GM23248 (cell line): ENCODE data around the gene MRPL18. TPM values are rescaled to one million over a fixed set of nuclear protein-coding genes. Genes with fewer than 3 reads are reported as not detected.

Source experiments
- DNase-seq: peaks from one replicate; pipeline ENCODE4 v3.0.0-alpha.2; 2015
- H2AFZ ChIP-seq: fragments of 200-600 bp; sonication (generic); 2 replicates; pipeline ENCODE4 v1.6.1; 2016; ENCODE audit warnings: antibody characterized with exemption
- H3F3A ChIP-seq: fragments of 200-600 bp; sonication (generic); 2 replicates; pipeline ENCODE4 v1.6.1; 2016; ENCODE audit warnings: mild to moderate bottlenecking, antibody characterized with exemption, mixed run types; ENCODE audit not compliant: insufficient read depth
- H3K27ac ChIP-seq: fragments of 200-600 bp; sonication (generic); 2 replicates; pipeline ENCODE4 v1.5.1; 2016; ENCODE audit warnings: mild to moderate bottlenecking
- H3K27me3 ChIP-seq: fragments of 200-600 bp; sonication (generic); replicated peaks from 2 replicates; pipeline ENCODE4 v1.6.1; 2016; ENCODE audit warnings: mild to moderate bottlenecking; ENCODE audit not compliant: insufficient read depth
- H3K36me3 ChIP-seq: fragments of 200-600 bp; sonication (generic); 2 replicates; pipeline ENCODE4 v1.6.1; 2016; ENCODE audit warnings: low read depth, mild to moderate bottlenecking
- H3K4me1 ChIP-seq: fragments of 200-600 bp; sonication (generic); 2 replicates; pipeline ENCODE4 v1.6.1; 2016; ENCODE audit warnings: mild to moderate bottlenecking; ENCODE audit not compliant: insufficient read depth
- H3K4me2 ChIP-seq: fragments of 200-600 bp; sonication (generic); one replicate; pipeline ENCODE4 v1.6.1; 2016; ENCODE audit warnings: mild to moderate bottlenecking; ENCODE audit not compliant: unreplicated experiment
- H3K4me3 ChIP-seq: fragments of 200-600 bp; sonication (generic); 2 replicates; pipeline ENCODE4 v1.5.1; 2016; ENCODE audit warnings: mild to moderate bottlenecking
- H3K79me2 ChIP-seq: fragments of 200-600 bp; sonication (generic); 2 replicates; pipeline ENCODE4 v1.6.1; 2016; ENCODE audit warnings: mild to moderate bottlenecking; ENCODE audit not compliant: insufficient read depth
- H3K9ac ChIP-seq: fragments of 200-600 bp; sonication (generic); 2 replicates; pipeline ENCODE4 v1.6.1; 2016; ENCODE audit warnings: mild to moderate bottlenecking
- H3K9me2 ChIP-seq: fragments of 200-600 bp; sonication (generic); 2 replicates; pipeline ENCODE4 v1.6.1; 2016; ENCODE audit warnings: mixed run types, mild to moderate bottlenecking, moderate library complexity; ENCODE audit not compliant: insufficient read depth
- H3K9me3 ChIP-seq: fragments of 200-600 bp; sonication (generic); one replicate; pipeline ENCODE4 v1.6.1; 2017; ENCODE audit warnings: low read depth
- H4K20me1 ChIP-seq: fragments of 200-600 bp; sonication (generic); 2 replicates; pipeline ENCODE4 v1.6.0; 2016; ENCODE audit not compliant: insufficient read depth
- EZH2 ChIP-seq: fragments of 200-600 bp; sonication (generic); IDR thresholded peaks from 2 replicates; pipeline ENCODE4 v1.6.1; 2018; ENCODE audit warnings: antibody characterized with exemption, mild to moderate bottlenecking; ENCODE audit not compliant: insufficient read depth, poor library complexity, severe bottlenecking
- EZH2phosphoT487 ChIP-seq: fragments of 200-600 bp; sonication (generic); IDR thresholded peaks from 2 replicates; pipeline ENCODE4 v1.6.1; 2018; ENCODE audit warnings: antibody characterized with exemption, moderate library complexity, mild to moderate bottlenecking, low read depth; ENCODE audit not compliant: insufficient read depth
- WGBS, 2 experiments: methylation state at CpG; one replicate each; pipeline ENCODE4 v1.1.6; 2015 to 2017; ENCODE audit warnings: low lambda C conversion rate in 2 of 2, low coverage in 1 of 2; ENCODE audit errors: missing lambda C conversion rate in 2 of 2; 5-methylcytosine and 5-hydroxymethylcytosine counted together
- in situ Hi-C: fragments of 300-500 bp; cut with MboI; formaldehyde crosslinking; loops from 2 replicates; pipeline ENCODE4 v1.15.0; 2020
- polyA plus RNA-seq: library from polyadenylated mRNA; unstranded; fragments of >200 nt; fragmentation: Nextera tagmentation; extraction: Ambion mirVana; gene quantifications from 2 replicates; pipeline ENCODE4 v1.2.1, GENCODE V29; 2016
- total RNA-seq: library from RNA; depleted of rRNA; stranded (reverse); fragments of >200 nt; shearing (Covaris generic); gene quantifications from 2 replicates; pipeline ENCODE4 v1.2.3, GENCODE V29; 2014

The MRPL18 gene
- total and polyA plus RNA-seq, 2 experiments from 2014 or later = 91.3 to 110 TPM

- no peak overlapping the region for H3K9ac ChIP-seq
- in situ Hi-C loops = no loop called here
- H2AFZ ChIP-seq = no peak overlapping the region
- peaks cover 51% of the 10 kb centered on the region for H3K79me2 ChIP-seq
- H3K27me3 ChIP-seq = no peaks in the 10 kb centered on the region
- H3K36me3 ChIP-seq = peaks cover 51% of the 10 kb centered on the region
- no peaks in the 10 kb centered on the region for H3K9me3 ChIP-seq
- no peak overlapping the region for H3K27ac ChIP-seq
- peaks cover 79% of the 10 kb centered on the region for H3F3A ChIP-seq
- H3K4me3 ChIP-seq = no peak overlapping the region
- no peaks in the 10 kb centered on the region for H3K9me2 ChIP-seq
- peaks cover 27% of the 10 kb centered on the region for H3K4me1 ChIP-seq
- TF ChIP-seq EZH2phosphoT487 (no peak), EZH2 (no peak)
- DNase-seq = no peak
- WGBS, 2 experiments = 82 to 85% methylated on average over 4 of the region's 4 CpGs
- H3K4me2 ChIP-seq = no peak overlapping the region
- H4K20me1 ChIP-seq = no peaks in the 10 kb centered on the region
Measured at GRCh38 chr6:159756508-159756907, 33.8 kb upstream of the MRPL18 start.

GRCh38 chr6:159758031-159759001, 32.0 kb upstream of the MRPL18 start:
- no peak overlapping the region for H3K9ac ChIP-seq
- peaks cover 35% of the 10 kb centered on the region for H3K36me3 ChIP-seq
- no peak overlapping the region for H3K4me3 ChIP-seq
- H3F3A ChIP-seq = peaks cover 71% of the 10 kb centered on the region
- peaks cover 33% of the 10 kb centered on the region for H3K79me2 ChIP-seq
- no peaks in the 10 kb centered on the region for H3K9me2 ChIP-seq
- 84 to 87% methylated on average over 7 of the region's 7 CpGs for WGBS, 2 experiments
- TF ChIP-seq EZH2phosphoT487 (no peak), EZH2 (no peak)
- in situ Hi-C loops = no loop called here
- no peaks in the 10 kb centered on the region for H3K9me3 ChIP-seq
- no peaks in the 10 kb centered on the region for H3K27me3 ChIP-seq
- peak overlapping the region; percentile 88 for H3K27ac ChIP-seq
- peak; percentile 75 for DNase-seq
- H3K4me1 ChIP-seq = peaks cover 34% of the 10 kb centered on the region
- H4K20me1 ChIP-seq = no peaks in the 10 kb centered on the region
- no peak overlapping the region for H3K4me2 ChIP-seq
- no peak overlapping the region for H2AFZ ChIP-seq

- H3K36me3 ChIP-seq = peaks cover 29% of the 10 kb centered on the region
- WGBS, 2 experiments = 73 to 80% methylated on average over 2 of the region's 2 CpGs
- peaks cover 34% of the 10 kb centered on the region for H3K4me1 ChIP-seq
- no peaks in the 10 kb centered on the region for H4K20me1 ChIP-seq
- H2AFZ ChIP-seq = no peak overlapping the region
- in situ Hi-C loops = no loop called here
- peak; percentile 5 for DNase-seq
- no peaks in the 10 kb centered on the region for H3K9me2 ChIP-seq
- H3K79me2 ChIP-seq = peaks cover 19% of the 10 kb centered on the region
- peak overlapping the region; percentile 88 for H3K27ac ChIP-seq
- H3K27me3 ChIP-seq = no peaks in the 10 kb centered on the region
- H3K4me2 ChIP-seq = no peak overlapping the region
- H3K4me3 ChIP-seq = no peak overlapping the region
- TF ChIP-seq EZH2 (no peak), EZH2phosphoT487 (no peak)
- no peak overlapping the region for H3K9ac ChIP-seq
- H3F3A ChIP-seq = peaks cover 61% of the 10 kb centered on the region
- no peaks in the 10 kb centered on the region for H3K9me3 ChIP-seq
Measured at GRCh38 chr6:159759645-159760044, 30.6 kb upstream of the MRPL18 start.

- no peaks in the 10 kb centered on the region for H3K9me3 ChIP-seq
- peak overlapping the region; percentile 87 for H3K9ac ChIP-seq
- no peaks in the 10 kb centered on the region for H3K9me2 ChIP-seq
- no peaks in the 10 kb centered on the region for H3K27me3 ChIP-seq
- H3F3A ChIP-seq = peaks cover 51% of the 10 kb centered on the region
- H3K27ac ChIP-seq = peak overlapping the region; percentile 88
- no peaks in the 10 kb centered on the region for H4K20me1 ChIP-seq
- in situ Hi-C loops = no loop called here
- peaks cover 24% of the 10 kb centered on the region for H3K36me3 ChIP-seq
- H3K4me3 ChIP-seq = peak overlapping the region; percentile 84
- H3K79me2 ChIP-seq = peaks cover 10% of the 10 kb centered on the region; the same call in 1 of the 2 replicates
- 37 to 43% methylated on average over 3 of the region's 3 CpGs for whole genome bisulfite sequencing, 2 experiments
- H3K4me1 ChIP-seq = peaks cover 34% of the 10 kb centered on the region
- peak overlapping the region; percentile 91 for H3K4me2 ChIP-seq
- peak; percentile 53 for DNase-seq
- TF ChIP-seq EZH2phosphoT487 (no peak), EZH2 (no peak)
- no peak overlapping the region for H2AFZ ChIP-seq
Measured at GRCh38 chr6:159760602-159761057, 29.6 kb upstream of the MRPL18 start.
